ENCODE results near the gene DYSF. TPM values are rescaled to one million over a fixed set of nuclear protein-coding genes. Genes with fewer than 3 reads are reported as not detected.
A peak's percentile ranks its signal among the peaks of the same experiment; 100 is the strongest.

Gene DYSF
- polyA plus RNA-seq, 6 donors from 2014 or later = 0.09 to 3.2 TPM; not detected in 4

- Mint-ChIP-seq H3K9me3 (peaks cover 0 to 6% (median 0%) of the 10 kb centered on the region in 7 donors), H3K4me3 (no peak overlapping the region), H3K27me3 (peaks cover 6 to 18% (median 8%) of the 10 kb centered on the region in 3 donors), H3K27ac (no peak overlapping the region), H3K4me1 (no peaks in the 10 kb centered on the region), H3K36me3 (no peaks in the 10 kb centered on the region)
- DNase-seq = no peak
- ATAC-seq (ENCODE audit: low read depth in 2 of 2) = no peak
Measured at GRCh38 chr2:71683070-71683469, 229.7 kb downstream of the DYSF start.

- Mint-ChIP-seq H3K36me3 (no peaks in the 10 kb centered on the region), H3K4me3 (no peak overlapping the region), H3K27me3 (peaks cover 5 to 14% (median 12%) of the 10 kb centered on the region in 3 donors), H3K4me1 (no peaks in the 10 kb centered on the region), H3K27ac (no peak overlapping the region), H3K9me3 (peaks cover 0 to 6% (median 0%) of the 10 kb centered on the region in 7 donors)
- DNase-seq = no peak
- no peak for ATAC-seq (ENCODE audit: low read depth in 2 of 2)
Measured at GRCh38 chr2:71683666-71684065, 230.3 kb downstream of the DYSF start.

DNA sequence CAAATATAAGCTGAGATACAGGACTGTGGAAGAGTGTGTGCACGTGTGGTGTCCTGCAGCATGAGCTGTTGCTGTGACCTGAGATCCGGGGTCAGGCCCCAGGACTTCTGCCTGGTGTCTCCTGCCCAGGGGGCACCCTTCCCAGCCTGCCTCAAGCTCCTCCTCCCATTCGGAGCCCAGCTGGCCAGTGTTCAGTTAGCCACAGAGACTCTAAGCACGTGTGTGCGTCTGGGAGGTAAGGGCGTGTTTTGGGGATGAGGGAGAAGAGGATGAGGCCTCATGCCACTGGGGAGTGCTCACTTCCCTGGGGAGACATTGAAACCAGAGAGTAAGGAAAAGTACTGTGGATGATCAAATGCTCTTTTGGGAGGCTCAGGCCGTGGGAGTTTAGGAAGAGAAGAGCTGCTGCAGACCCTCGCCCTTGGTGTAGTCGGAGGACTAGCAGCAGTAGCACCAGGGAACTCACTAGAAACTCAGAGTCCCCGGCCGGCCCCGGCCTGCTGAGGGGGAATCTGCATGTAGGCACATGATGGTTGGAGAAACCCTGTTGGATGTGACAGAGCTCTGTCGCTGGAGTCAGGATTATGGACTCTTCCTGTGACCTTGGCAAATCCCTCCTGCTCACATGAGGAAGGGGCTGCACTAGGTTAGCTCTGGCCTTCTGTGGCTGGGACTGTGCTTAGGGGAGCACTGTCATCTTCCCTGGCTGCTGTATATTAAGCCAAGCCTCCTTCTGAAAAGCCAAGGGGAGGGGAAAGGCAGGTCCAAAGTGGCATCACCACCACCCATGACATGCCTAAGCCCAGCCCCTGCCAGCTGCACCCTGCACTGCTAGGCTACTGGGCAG, 231.1 kb downstream of the DYSF start:
- H3K36me3 Mint-ChIP-seq = no peaks in the 10 kb centered on the region
- peaks cover 4 to 13% (median 10%) of the 10 kb centered on the region in 3 donors for H3K27me3 Mint-ChIP-seq
- DNase-seq = no peak
- H3K9me3 Mint-ChIP-seq = peaks cover 0 to 6% (median 0%) of the 10 kb centered on the region in 7 donors
- ATAC-seq (ENCODE audit: low read depth in 2 of 2) = no peak
- no peak overlapping the region for H3K4me3 Mint-ChIP-seq
- no peaks in the 10 kb centered on the region for H3K4me1 Mint-ChIP-seq
- H3K27ac Mint-ChIP-seq = no peak overlapping the region

DNA sequence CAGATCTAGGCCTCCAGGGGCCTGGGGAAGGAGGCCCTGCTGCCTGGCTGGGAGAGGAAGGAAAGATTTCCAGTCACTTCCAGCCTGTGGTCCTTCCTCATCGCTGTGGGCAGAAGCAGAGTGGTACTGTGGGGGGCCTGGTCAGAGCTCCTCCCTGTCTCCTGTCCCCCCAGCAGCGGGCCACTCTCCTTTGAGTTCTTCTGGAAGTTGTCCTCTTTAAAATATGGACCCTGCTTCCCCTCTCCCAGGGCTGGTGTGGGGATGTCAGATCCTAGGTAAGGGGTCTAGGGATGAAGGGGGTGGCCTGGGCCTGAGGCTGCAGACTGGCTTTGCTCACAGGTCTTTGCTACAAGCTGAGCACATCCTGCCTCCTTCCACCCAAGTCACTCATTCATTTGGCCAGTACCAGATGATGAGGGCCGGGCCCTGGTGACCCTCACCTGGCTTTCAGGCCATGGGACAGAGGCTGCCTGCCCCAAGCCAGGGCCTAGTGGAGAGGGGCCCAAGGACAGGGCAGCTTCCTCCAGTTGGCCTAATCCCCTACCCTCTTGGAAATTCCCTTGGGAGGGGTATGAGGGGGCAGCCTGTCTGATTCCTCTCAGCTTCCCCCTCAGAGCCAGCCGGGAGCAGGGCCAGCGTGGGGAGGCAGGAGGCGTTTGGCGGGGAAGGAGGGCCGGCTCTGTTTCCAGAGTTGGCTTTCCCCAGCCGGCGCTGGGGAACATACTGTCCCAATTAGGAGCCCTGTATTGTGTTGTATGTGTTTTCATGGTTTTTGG, 231.9 kb downstream of the DYSF start:
- H3K36me3 Mint-ChIP-seq = no peaks in the 10 kb centered on the region
- DNase-seq = no peak
- H3K9me3 Mint-ChIP-seq = peaks cover 0 to 6% (median 0%) of the 10 kb centered on the region in 7 donors
- no peak overlapping the region for H3K4me3 Mint-ChIP-seq
- H3K27me3 Mint-ChIP-seq = peaks cover 4 to 13% (median 10%) of the 10 kb centered on the region in 3 donors
- no peak overlapping the region for H3K27ac Mint-ChIP-seq
- ATAC-seq (ENCODE audit: low read depth in 2 of 2) = no peak
- no peaks in the 10 kb centered on the region for H3K4me1 Mint-ChIP-seq

DNA sequence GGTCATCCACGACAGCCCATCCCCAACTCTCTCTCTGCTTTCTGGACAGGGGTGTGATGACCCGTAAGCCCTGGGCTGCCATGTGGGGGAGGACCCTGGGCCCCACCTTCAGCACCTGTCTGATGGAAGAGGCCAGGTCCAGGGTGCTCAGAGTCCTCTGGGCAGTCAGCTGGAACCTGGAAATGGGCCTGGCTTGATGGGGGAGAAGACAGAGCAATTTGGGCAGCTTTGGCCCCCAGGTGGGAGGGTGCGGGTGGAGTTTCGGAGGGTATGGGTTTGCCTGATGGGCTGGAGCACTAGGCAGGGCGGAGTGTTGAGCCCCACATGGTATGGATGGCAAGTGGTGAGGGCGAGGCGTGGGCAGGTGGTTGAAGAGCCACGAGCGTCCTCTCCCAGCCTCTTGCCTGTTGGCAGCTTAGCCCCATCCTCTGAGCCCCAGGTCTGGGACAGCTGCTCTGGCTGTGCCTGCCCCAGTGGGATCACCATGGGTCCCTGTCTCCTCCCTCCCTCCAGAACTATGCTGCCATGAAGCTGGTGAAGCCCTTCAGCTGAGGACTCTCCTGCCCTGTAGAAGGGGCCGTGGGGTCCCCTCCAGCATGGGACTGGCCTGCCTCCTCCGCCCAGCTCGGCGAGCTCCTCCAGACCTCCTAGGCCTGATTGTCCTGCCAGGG, 232.7 kb downstream of the DYSF start:
- no peak overlapping the region for H3K27ac Mint-ChIP-seq

GRCh38 chr2:71686781-71687180, 233.4 kb downstream of the DYSF start:
- H3K4me1 Mint-ChIP-seq = no peaks in the 10 kb centered on the region
- peaks cover 4 to 15% (median 12%) of the 10 kb centered on the region in 3 donors for H3K27me3 Mint-ChIP-seq
- no peak for ATAC-seq (ENCODE audit: low read depth in 2 of 2)
- no peak for DNase-seq
- H3K27ac Mint-ChIP-seq = no peak overlapping the region
- H3K36me3 Mint-ChIP-seq = no peaks in the 10 kb centered on the region
- H3K9me3 Mint-ChIP-seq = peaks cover 0 to 5% (median 0%) of the 10 kb centered on the region in 7 donors
- no peak overlapping the region for H3K4me3 Mint-ChIP-seq

More for the DNA sequence above, 232.7 kb downstream of the DYSF start:
- DNase-seq (no peak), ATAC-seq (ENCODE audit: low read depth in 2 of 2) (no peak)
- Mint-ChIP-seq H3K4me3 (peak overlapping the region in 1 of 8 donors; percentile 8), H3K9me3 (peaks cover 0 to 6% (median 0%) of the 10 kb centered on the region in 7 donors), H3K27me3 (peaks cover 4 to 18% (median 10%) of the 10 kb centered on the region in 3 donors), H3K4me1 (no peaks in the 10 kb centered on the region), H3K36me3 (no peaks in the 10 kb centered on the region)

DNA sequence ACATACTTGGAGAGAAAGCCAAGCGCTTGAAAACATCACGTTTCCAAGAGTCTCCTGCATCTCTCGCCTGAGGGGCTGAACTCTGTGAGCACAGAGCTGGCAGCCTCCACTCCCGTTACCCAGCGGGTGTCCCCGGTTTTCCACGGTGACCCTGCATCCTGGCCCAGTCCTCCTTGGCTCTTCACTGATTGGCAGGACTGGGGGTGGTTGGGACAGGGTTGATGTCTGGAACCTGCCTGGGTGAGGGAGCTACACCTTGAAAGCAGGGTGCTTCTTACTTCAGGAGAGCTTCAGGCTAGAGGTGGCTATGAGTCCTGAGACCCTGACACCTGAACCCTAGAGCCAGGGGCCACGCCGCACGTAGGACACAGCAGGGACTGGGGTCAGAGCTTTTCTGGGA, 234.1 kb downstream of the DYSF start:
- H3K27ac Mint-ChIP-seq = no peak overlapping the region
- peaks cover 4 to 16% (median 11%) of the 10 kb centered on the region in 3 donors for H3K27me3 Mint-ChIP-seq
- peaks cover 0 to 5% (median 0%) of the 10 kb centered on the region in 7 donors for H3K9me3 Mint-ChIP-seq
- no peak overlapping the region for H3K4me3 Mint-ChIP-seq
- H3K4me1 Mint-ChIP-seq = no peaks in the 10 kb centered on the region
- ATAC-seq (ENCODE audit: low read depth in 2 of 2) (no peak), DNase-seq (no peak)
- H3K36me3 Mint-ChIP-seq = no peaks in the 10 kb centered on the region

GRCh38 chr2:71688530-71688929, 235.2 kb downstream of the DYSF start:
- H3K9me3 Mint-ChIP-seq = peaks cover 0 to 5% (median 2%) of the 10 kb centered on the region in 7 donors
- DNase-seq = no peak

DNA sequence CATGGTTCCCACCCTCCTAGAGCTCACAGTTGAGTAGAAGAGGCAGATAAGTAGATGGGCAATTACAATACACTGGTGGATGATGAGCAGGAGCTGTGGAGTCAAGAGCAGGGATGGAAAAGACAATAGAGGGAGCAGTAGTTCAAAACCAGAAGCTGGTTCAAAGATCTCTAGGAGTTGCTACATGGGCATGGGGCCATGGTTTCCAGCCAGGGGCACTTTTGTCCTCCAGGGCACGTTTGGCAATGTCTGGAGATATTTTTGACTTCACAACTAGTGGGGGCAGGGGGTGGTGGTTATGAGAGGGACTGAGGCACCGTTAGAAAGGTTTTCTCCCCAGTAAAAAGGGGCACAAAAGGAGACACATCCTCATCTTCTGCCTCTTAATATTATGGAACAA, 236.0 kb downstream of the DYSF start:
- Mint-ChIP-seq H3K9me3 (peaks cover 0 to 5% (median 2%) of the 10 kb centered on the region in 7 donors), H3K4me3 (no peak overlapping the region), H3K4me1 (no peaks in the 10 kb centered on the region), H3K27me3 (peaks cover 4 to 17% (median 8%) of the 10 kb centered on the region in 3 donors), H3K36me3 (no peaks in the 10 kb centered on the region), H3K27ac (no peak overlapping the region)
- no peak for DNase-seq
- no peak for ATAC-seq (ENCODE audit: low read depth in 2 of 2)

More at GRCh38 chr2:71688530-71688929, 235.2 kb downstream of the DYSF start:
- peaks cover 4 to 17% (median 8%) of the 10 kb centered on the region in 3 donors for H3K27me3 Mint-ChIP-seq
- no peak for ATAC-seq (ENCODE audit: low read depth in 2 of 2)
- no peaks in the 10 kb centered on the region for H3K4me1 Mint-ChIP-seq
- no peak overlapping the region for H3K27ac Mint-ChIP-seq
- no peaks in the 10 kb centered on the region for H3K36me3 Mint-ChIP-seq
- H3K4me3 Mint-ChIP-seq = peak overlapping the region in 1 of 8 donors; percentile 11

GRCh38 chr2:71689968-71690834, 236.8 kb downstream of the DYSF start:
- Mint-ChIP-seq H3K27ac (peak overlapping the region in 1 of 6 donors; percentile 59), H3K4me1 (no peaks in the 10 kb centered on the region), H3K27me3 (peaks cover 4 to 17% (median 8%) of the 10 kb centered on the region in 3 donors), H3K4me3 (no peak overlapping the region), H3K9me3 (peaks cover 0 to 5% (median 2%) of the 10 kb centered on the region in 7 donors), H3K36me3 (no peaks in the 10 kb centered on the region)
- ATAC-seq (ENCODE audit: low read depth in 2 of 2) (no peak), DNase-seq (no peak)

DNA sequence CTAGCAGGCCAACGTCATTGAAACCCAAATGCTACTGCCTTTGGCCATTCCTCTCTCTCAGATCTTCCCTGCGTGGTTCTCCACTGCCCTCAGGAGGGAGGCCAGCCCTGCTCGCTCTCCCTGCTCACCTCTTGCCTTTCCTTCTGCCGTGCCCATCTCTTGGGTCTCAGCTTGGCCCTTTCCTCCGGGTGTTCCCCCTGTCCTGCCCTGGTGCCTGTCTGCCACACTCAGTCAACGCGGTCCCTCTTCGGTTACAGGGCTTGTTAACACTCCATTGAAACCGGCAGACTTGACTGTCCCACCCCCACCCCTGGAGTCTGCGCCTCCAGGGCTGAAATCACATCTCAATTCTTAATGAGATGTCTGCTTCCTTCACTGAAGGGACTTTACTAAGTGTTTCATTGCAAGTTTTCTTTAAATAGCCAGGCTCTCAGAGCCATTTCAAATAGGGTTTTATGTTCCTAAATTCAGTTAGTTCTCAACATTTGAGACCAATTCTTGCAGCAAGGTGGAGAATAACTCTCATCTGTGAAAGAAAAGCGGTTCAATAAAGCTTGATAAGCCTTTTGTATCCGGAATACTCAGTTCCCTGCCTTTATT, 237.6 kb downstream of the DYSF start:
- H3K36me3 Mint-ChIP-seq = no peaks in the 10 kb centered on the region
- DNase-seq (no peak), ATAC-seq (ENCODE audit: low read depth in 2 of 2) (no peak)
- no peak overlapping the region for H3K4me3 Mint-ChIP-seq
- peaks cover 4 to 17% (median 8%) of the 10 kb centered on the region in 3 donors for H3K27me3 Mint-ChIP-seq
- H3K27ac Mint-ChIP-seq = peak overlapping the region in 1 of 6 donors; percentile 59
- H3K4me1 Mint-ChIP-seq = no peaks in the 10 kb centered on the region
- H3K9me3 Mint-ChIP-seq = peaks cover 0 to 5% (median 2%) of the 10 kb centered on the region in 7 donors

GRCh38 chr2:71691747-71692441, 238.5 kb downstream of the DYSF start:
- Mint-ChIP-seq H3K36me3 (no peaks in the 10 kb centered on the region), H3K4me1 (no peaks in the 10 kb centered on the region), H3K9me3 (peaks cover 0 to 5% (median 2%) of the 10 kb centered on the region in 7 donors), H3K27me3 (peaks cover 4 to 17% (median 8%) of the 10 kb centered on the region in 3 donors), H3K27ac (no peak overlapping the region), H3K4me3 (no peak overlapping the region)
- DNase-seq (no peak), ATAC-seq (ENCODE audit: low read depth in 2 of 2) (no peak)

Data from naive B cell (primary cell).